Activated naive CD4-positive, alpha-beta T cell treated with anti-CD3 and anti-CD28 coated beads, Interleukin-2, amount 10 ng/mL, durations not matched to agents 7 days and 5 days (primary cell): Measurements from ENCODE around the gene HOXB13.
"Not testable (repeated sequence)": the region's sequence is repeated elsewhere in the genome, so short reads cannot be mapped to it uniquely, and the experiment has no call there.

Source experiments
- CTCF ChIA-PET: fragments of 350-600 bp; sonication (Branson Sonifier 250); formaldehyde crosslinking; loops from one replicate; lab custom pipeline; 2021; ENCODE audit warnings: antibody characterized with exemption; lab: Charles Lee
- DNase-seq: peaks from one replicate; pipeline ENCODE4 v3.0.0-alpha.2; 2020
- H3K27ac Mint-ChIP-seq: one replicate; pipeline ENCODE4 v1.8.0; 2021; ENCODE audit warnings: mild to moderate bottlenecking, moderate library complexity, mixed read lengths
- H3K27me3 Mint-ChIP-seq: one replicate; pipeline ENCODE4 v1.8.0; 2021; ENCODE audit warnings: mild to moderate bottlenecking, mixed read lengths
- H3K36me3 Mint-ChIP-seq: one replicate; pipeline ENCODE4 v1.8.0; 2021; ENCODE audit warnings: mixed read lengths
- H3K4me1 Mint-ChIP-seq: one replicate; pipeline ENCODE4 v1.8.0; 2021; ENCODE audit warnings: mixed read lengths
- H3K4me3 Mint-ChIP-seq: one replicate; pipeline ENCODE4 v1.8.0; 2021; ENCODE audit warnings: mild to moderate bottlenecking, moderate library complexity, mixed read lengths
- H3K9me3 Mint-ChIP-seq: one replicate; pipeline ENCODE4 v1.8.0; 2021; ENCODE audit warnings: mixed read lengths

The HOXB13 gene

DNA sequence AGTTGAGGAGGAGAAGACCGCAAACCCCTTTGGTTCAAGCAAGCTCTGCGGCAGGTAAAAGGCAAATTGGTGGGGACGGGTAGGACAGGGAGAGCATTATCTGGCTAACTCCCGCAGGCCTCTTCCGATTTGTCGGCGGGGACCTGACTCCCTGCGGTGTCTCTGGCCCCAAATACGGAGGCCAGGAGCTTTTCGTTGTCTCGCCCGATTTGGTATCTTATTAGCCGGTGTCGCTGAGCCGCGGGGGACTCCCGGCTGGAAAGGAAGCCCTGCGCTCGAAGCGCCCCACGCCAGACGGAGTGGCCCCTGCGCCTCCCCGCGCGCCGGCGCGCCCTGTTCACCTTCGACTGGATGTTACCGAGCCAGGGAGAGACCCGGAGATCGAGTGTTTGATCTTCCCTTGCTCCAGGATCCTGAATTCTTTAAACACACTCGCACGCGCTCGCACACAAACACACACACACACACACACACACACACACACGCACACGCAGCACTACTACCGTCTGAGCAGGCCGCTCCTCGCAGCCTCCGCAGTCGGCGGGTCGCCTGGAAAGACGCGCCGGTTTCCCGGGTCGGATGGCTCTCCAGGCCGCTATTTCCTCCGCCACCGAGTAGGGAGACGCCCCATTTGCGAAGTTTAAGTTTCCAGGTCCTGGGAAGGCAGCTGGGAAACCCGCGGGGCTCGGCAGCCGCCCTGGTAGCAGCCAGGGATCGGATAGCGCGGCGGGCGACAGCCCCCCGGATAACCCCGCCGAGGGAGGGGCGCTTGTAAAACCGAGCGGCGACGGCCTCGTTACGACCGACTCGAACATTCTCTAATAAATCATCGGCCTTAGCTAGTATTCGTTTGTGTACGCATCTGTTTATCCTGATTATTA lies 9.5 kb downstream of the HOXB13 start:
- CTCF ChIA-PET, result interaction anchor here (0.9 kb wide), 1 partner anchor 29 kb away, joined by 3 read pairs; no protein-coding TSS in a partner anchor
- Mint-ChIP-seq H3K4me1 (peaks cover 36% of the 10 kb centered on the region), H3K27me3 (peaks cover 94% of the 10 kb centered on the region), H3K9me3 (no peaks in the 10 kb centered on the region), H3K36me3 (peaks cover 7% of the 10 kb centered on the region), H3K4me3 (peak overlapping the region; percentile 23), H3K27ac (peak overlapping the region; percentile 70)
- peak; percentile 27 for DNase-seq

DNA sequence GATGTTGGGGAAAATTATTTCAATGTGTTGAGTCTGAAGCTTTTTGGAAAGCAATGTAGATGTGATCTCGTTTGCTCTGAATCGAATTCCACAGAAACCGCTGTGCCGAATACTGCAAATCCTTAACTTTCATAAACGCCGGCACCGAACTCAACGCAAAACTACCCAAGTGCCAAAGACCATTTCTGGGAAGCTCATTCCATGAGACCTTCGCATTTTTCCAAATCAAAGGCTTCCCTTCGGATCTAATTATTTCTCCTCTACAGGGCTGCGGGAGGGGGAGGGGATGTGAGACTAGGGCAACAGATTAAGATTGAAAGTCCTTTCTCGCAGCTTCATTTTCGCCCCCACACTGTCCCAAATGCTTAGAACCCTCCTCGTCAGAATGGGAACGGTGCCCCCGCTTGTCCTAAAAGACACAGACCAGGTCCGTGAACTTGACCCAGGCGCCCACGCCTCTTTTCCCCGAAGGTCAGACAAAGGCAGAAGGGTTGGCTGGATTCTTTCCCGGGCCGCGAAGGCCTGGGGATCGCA lies 10.3 kb downstream of the HOXB13 start:
- Mint-ChIP-seq H3K27me3 (peaks cover 94% of the 10 kb centered on the region), H3K36me3 (peaks cover 7% of the 10 kb centered on the region), H3K4me3 (peak overlapping the region; percentile 23), H3K4me1 (peaks cover 30% of the 10 kb centered on the region), H3K27ac (peak overlapping the region; percentile 52), H3K9me3 (no peaks in the 10 kb centered on the region)
- no peak for DNase-seq
- CTCF ChIA-PET, result interaction anchor here (2.0 kb wide), 1 partner anchor 14 kb away, joined by 4 read pairs; no protein-coding TSS in a partner anchor

- CTCF ChIA-PET, result interaction anchor here (0.6 to 2.0 kb wide), 5 partner anchors 15 to 212 kb away, joined by 4 to 6 read pairs (median 5); no protein-coding TSS in a partner anchor
- Mint-ChIP-seq H3K4me1 (peaks cover 23% of the 10 kb centered on the region), H3K36me3 (peaks cover 7% of the 10 kb centered on the region), H3K27ac (peak overlapping the region; percentile 55), H3K9me3 (no peaks in the 10 kb centered on the region), H3K27me3 (peaks cover 94% of the 10 kb centered on the region), H3K4me3 (no peak overlapping the region)
- no peak for DNase-seq
Observed at GRCh38 chr17:48717367-48718226, 11.0 kb downstream of the HOXB13 start.

- CTCF ChIA-PET, result interaction anchor here (0.7 to 2.0 kb wide), 5 partner anchors 8 to 163 kb away, joined by 3 to 6 read pairs (median 5); no protein-coding TSS in a partner anchor
- H3K36me3 Mint-ChIP-seq, H3K9me3 Mint-ChIP-seq, H3K4me3 Mint-ChIP-seq, H3K27ac Mint-ChIP-seq, DNase-seq: not testable (repeated sequence)
- Mint-ChIP-seq H3K27me3 (peaks cover 92% of the 10 kb centered on the region), H3K4me1 (peaks cover 21% of the 10 kb centered on the region)
Observed at GRCh38 chr17:48716549-48716948, 12.0 kb downstream of the HOXB13 start.

DNA sequence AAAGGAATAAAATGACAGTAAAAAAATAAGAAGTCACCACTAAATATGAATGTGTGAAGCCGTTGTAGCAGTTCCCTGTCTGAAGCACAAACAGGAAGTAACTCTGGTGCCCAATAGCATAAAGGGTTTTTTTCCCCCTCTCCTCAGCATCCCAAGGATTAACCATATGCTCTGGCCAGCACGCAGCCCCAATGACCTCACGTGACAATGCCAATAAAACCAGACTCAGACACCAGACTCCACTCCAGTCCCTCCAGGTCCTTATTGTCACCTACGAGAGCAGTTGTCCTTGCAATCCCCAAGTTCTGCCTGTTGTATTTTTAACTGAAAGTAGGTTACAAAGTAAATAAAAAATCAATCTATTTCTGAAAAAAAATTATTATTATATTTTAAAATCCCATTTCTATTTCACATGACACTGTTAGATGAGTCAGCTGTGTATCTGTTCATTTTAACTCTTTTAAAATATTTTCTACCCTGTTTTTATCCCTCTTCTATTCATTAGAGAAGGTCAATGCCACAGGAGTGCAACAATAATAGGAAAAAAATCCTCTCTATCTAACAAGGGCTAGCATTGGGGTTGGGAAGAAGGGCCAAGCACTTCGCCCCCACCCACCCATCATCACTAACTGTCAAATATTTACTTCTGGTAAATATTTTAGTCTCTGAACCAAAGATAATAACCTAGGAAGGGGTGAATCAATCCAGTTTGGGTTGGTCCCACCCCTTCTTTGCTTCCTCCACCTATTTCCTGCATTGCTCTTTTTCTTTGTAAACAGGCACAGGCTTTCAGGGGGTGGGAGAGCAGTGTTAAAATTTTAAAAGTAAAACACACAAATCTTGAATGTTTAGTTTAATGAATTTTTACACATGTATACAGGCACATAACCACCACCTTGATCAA lies 12.8 kb downstream of the HOXB13 start:
- Mint-ChIP-seq H3K27me3 (peaks cover 90% of the 10 kb centered on the region), H3K4me1 (peaks cover 21% of the 10 kb centered on the region), H3K4me3 (no peak overlapping the region), H3K36me3 (peaks cover 7% of the 10 kb centered on the region), H3K27ac (no peak overlapping the region), H3K9me3 (no peaks in the 10 kb centered on the region)
- no peak for DNase-seq
- CTCF ChIA-PET, result interaction anchor here (1.2 to 1.6 kb wide), 2 partner anchors 37 to 163 kb away, joined by 6 read pairs; no protein-coding TSS in a partner anchor

DNA sequence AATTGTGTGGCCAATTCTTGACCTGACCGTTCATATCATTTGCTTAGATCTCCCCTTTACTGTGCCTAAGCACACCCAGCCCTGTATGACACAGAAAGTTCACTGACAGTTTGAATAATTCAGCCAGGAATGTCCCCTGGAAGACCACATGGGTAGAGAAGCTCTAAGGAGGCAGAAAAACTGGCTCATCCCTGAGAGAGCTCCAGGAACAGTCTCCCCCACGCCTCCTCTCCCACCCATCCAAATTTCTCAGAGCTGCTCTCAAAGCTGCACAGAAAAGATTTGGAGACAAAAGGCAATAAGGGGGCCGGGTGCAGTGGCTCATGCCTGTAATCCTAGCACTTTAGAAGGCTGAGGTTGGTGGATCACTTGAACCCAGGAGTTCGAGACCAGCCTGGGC lies 17.4 kb downstream of the HOXB13 start:
- Mint-ChIP-seq H3K9me3 (no peaks in the 10 kb centered on the region), H3K4me1 (peaks cover 6% of the 10 kb centered on the region), H3K36me3 (no peaks in the 10 kb centered on the region), H3K27ac (no peak overlapping the region), H3K27me3 (peaks cover 92% of the 10 kb centered on the region), H3K4me3 (no peak overlapping the region)
- CTCF ChIA-PET, result interaction anchor here (1.1 kb wide), 2 partner anchors 13 to 32 kb away, joined by 3 to 6 read pairs; no protein-coding TSS in a partner anchor
- DNase-seq, result no peak

- Mint-ChIP-seq H3K27ac (no peak overlapping the region), H3K9me3 (no peaks in the 10 kb centered on the region), H3K36me3 (no peaks in the 10 kb centered on the region), H3K4me1 (no peaks in the 10 kb centered on the region), H3K27me3 (peaks cover 86% of the 10 kb centered on the region), H3K4me3 (no peak overlapping the region)
- CTCF ChIA-PET, result interaction anchor here (0.6 to 1.1 kb wide), 3 partner anchors 9 to 26 kb away, joined by 3 to 4 read pairs (median 3); no protein-coding TSS in a partner anchor
- DNase-seq, result no peak
Observed at GRCh38 chr17:48704361-48705248, 23.9 kb downstream of the HOXB13 start.

DNA sequence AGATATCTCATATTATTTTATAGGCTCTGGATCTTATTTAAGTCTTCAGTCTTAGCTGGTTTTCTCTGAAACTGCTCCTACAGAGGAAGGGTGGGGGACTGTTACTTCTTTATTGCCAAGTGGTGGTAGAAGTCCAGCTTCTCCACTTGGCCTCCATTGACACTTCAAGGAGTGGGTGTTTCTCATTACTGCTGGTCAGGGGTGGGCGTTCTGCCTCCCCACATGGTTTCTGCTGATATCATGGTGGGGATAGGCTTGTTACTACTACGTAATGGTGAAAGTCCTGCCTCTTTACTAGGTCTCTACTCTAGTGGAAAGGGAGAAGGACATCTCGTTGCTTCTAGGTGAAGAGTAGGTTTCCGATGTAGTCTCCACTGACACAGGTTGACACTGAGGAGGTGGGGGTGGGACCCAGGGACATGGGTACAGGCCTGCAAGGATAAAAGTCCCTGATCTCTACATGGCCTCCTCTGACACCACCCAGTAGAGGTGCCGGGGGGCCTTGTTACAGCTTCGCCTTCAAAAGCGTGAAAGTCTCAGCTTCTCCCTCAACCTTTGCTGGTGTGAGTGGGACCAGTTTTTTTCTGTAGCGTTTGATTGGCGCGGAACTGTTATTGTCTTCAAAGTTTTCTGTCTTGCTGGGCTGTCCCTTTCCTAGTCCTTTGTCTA lies 26.6 kb downstream of the HOXB13 start:
- DNase-seq, result no peak
- Mint-ChIP-seq H3K9me3 (no peaks in the 10 kb centered on the region), H3K27me3 (peaks cover 76% of the 10 kb centered on the region), H3K4me1 (no peaks in the 10 kb centered on the region), H3K4me3 (no peak overlapping the region), H3K27ac (no peak overlapping the region), H3K36me3 (no peaks in the 10 kb centered on the region)
- CTCF ChIA-PET, result no interaction called here

DNA sequence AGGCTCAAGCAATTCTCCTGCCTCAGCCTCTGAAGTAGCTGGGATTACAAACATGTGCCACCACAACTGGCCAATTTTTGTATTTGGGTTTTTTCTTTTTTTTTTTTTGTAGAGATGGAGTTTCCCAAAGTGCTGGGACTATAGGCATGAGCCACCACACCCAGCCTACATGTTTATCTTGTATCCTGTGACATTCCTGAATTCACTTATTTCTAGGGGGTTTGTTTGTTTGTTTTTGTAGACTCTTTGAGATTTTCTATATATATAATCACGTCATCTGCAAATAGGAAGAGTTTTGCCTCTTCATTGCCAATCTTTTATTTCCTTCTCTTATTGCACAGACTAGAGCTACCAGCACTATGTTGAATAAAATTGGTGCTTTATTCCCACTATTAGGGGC lies 35.4 kb downstream of the HOXB13 start:
- CTCF ChIA-PET, result interaction anchor here (1.2 kb wide), 1 partner anchor 14 kb away, joined by 4 read pairs; no protein-coding TSS in a partner anchor
- Mint-ChIP-seq H3K4me3 (no peak overlapping the region), H3K27me3 (peaks cover 56% of the 10 kb centered on the region), H3K4me1 (no peaks in the 10 kb centered on the region), H3K36me3 (no peaks in the 10 kb centered on the region), H3K27ac (no peak overlapping the region), H3K9me3 (peaks cover 1% of the 10 kb centered on the region)
- DNase-seq, result no peak

DNA sequence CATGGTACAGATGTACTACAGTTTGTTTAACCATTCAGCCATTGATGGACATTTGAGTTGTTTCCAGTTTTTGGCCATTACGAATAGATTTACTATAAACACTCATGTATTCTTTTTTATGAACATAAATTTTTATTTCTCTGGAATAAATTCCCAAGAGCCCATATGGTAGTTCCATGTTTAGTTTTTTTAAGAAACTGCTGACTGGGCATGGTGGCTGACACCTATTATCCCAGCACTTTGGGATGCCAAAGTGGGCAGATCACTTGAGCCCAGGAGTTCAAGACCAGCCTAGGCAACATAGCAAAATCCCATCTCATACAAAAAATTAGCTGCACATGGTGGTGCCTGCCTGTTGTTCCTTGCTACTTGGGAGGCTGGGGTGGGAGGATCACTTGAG lies 36.5 kb downstream of the HOXB13 start:
- Mint-ChIP-seq H3K4me1 (no peaks in the 10 kb centered on the region), H3K9me3 (peaks cover 1% of the 10 kb centered on the region), H3K27ac (no peak overlapping the region), H3K36me3 (no peaks in the 10 kb centered on the region), H3K27me3 (peaks cover 58% of the 10 kb centered on the region), H3K4me3 (no peak overlapping the region)
- CTCF ChIA-PET, result no interaction called here
- no peak for DNase-seq

DNA sequence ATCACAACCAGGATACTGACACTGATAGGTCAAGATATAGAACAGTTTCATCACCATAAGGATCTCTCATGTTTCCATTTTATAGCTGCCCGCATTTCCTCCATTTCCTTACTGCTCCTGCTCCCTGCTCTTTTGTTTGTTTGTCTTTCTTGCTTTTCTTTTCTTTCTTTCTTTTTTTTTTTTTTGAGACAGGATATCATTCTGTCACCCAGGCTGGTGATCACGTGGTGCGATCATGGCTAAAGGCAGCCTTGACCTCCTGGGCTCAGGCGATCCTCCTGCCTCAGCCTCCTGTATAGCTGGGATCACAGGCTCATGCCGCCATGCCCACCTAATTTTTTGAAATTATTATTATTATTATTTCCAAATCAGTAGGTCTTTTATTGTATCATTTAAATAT lies 37.9 kb downstream of the HOXB13 start:
- no peak for DNase-seq
- H3K9me3 Mint-ChIP-seq, result peaks cover 1% of the 10 kb centered on the region
- H3K27ac Mint-ChIP-seq, result no peak overlapping the region
- CTCF ChIA-PET, result no interaction called here
- no peaks in the 10 kb centered on the region for H3K4me1 Mint-ChIP-seq
- H3K36me3 Mint-ChIP-seq, result no peaks in the 10 kb centered on the region
- peaks cover 49% of the 10 kb centered on the region for H3K27me3 Mint-ChIP-seq
- H3K4me3 Mint-ChIP-seq, result no peak overlapping the region

DNA sequence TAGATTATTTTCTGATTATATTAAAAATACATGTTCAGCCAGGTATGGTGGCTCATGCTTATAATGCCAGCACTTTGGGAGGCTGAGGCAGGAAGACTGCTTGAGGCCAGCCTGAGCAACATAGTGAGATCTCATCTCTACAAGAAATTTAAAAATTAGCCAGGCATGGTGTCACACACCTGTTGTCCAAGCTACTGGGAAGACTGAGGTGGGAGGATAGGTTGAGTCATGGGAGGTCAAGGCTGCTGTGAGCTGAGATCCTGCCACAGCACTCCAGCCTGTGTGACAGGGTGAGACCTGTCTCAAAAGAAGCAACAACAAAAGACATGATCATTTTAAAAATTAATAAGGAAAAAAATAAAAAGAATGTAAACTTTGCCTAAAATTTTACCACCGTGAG lies 46.9 kb downstream of the HOXB13 start:
- no peak overlapping the region for H3K4me3 Mint-ChIP-seq
- H3K27ac Mint-ChIP-seq, result no peak overlapping the region
- CTCF ChIA-PET, result interaction anchor here (1.3 to 2.1 kb wide), 3 partner anchors 10 to 354 kb away, joined by 3 to 8 read pairs (median 4); no protein-coding TSS in a partner anchor
- peaks cover 70% of the 10 kb centered on the region for H3K27me3 Mint-ChIP-seq
- no peaks in the 10 kb centered on the region for H3K9me3 Mint-ChIP-seq
- H3K36me3 Mint-ChIP-seq, result no peaks in the 10 kb centered on the region
- no peaks in the 10 kb centered on the region for H3K4me1 Mint-ChIP-seq
- no peak for DNase-seq
